Duodenal mucosa (tissue), 2 donors: ENCODE data around the gene GFRA1.

ENCODE experiments used
- H3K27ac ChIP-seq: one replicate; pipeline ENCODE4 v1.7.0; 2013; ENCODE audit warnings: low read depth, low read length
- H3K27me3 ChIP-seq, 2 donors: one replicate each; pipeline ENCODE4 v1.7.0; 2013; ENCODE audit warnings: low read length in 2 of 2, control low read depth in 1 of 2; ENCODE audit not compliant: insufficient read depth in 2 of 2, control insufficient read depth in 1 of 2
- H3K36me3 ChIP-seq, 2 donors: one replicate each; pipeline ENCODE4 v1.7.0; 2013; ENCODE audit warnings: low read length in 2 of 2, control low read depth in 1 of 2; ENCODE audit not compliant: insufficient read depth in 2 of 2, control insufficient read depth in 1 of 2
- H3K4me1 ChIP-seq, 2 donors: one replicate each; pipeline ENCODE4 v1.7.0; 2013; ENCODE audit warnings: low read length in 2 of 2, control low read depth in 1 of 2; ENCODE audit not compliant: insufficient read depth in 2 of 2, control insufficient read depth in 1 of 2
- H3K4me3 ChIP-seq, 2 donors: one replicate each; pipeline ENCODE4 v1.7.0; 2013; ENCODE audit warnings: low read length in 2 of 2, low read depth in 1 of 2
- H3K9ac ChIP-seq, 2 donors: one replicate each; pipeline ENCODE4 v1.7.0; 2013; ENCODE audit warnings: low read length in 2 of 2, low read depth in 1 of 2
- H3K9me3 ChIP-seq, 2 donors: one replicate each; pipeline ENCODE4 v1.7.0; 2013; ENCODE audit warnings: low read length in 2 of 2, control low read depth in 1 of 2; ENCODE audit not compliant: control insufficient read depth in 1 of 2

Gene GFRA1

DNA sequence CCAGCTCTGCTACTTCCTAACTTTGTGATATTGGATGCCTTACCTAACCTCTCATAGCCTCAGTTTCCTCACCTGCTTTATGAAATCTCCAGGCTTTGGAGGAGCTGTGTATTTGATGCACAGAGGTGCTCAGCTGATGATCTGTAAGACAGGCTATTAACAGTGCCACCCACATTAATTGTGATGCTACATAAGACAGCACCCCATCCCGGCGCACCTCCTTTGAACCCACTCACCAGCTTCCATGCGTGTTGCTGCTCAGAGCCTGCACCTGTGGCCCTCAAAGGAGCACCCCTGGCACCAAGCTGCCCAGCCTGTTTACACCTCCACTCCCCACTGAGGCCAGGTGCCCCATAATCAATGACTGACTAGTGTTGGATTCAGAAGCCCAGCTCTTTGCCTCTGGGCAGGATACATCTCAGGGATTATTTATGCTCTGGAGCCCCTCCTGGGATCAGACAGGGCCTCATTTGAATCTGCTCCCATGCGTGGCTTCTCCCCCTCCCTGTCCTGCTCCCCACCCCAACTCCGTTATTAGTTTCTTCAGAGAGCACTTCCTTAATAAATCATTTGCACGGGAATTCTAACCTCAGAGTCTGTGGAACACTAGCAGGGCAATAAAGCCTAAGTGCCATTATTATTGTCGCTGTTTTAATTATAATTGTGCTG, 87.7 kb downstream of the GFRA1 start:
- Histone ChIP-seq H3K4me1 (no peaks in the 10 kb centered on the region), H3K27me3 (no peaks in the 10 kb centered on the region), H3K9me3 (no peaks in the 10 kb centered on the region), H3K36me3 (no peaks in the 10 kb centered on the region), H3K4me3 (no peak overlapping the region), H3K27ac (no peak overlapping the region), H3K9ac (no peak overlapping the region)

DNA sequence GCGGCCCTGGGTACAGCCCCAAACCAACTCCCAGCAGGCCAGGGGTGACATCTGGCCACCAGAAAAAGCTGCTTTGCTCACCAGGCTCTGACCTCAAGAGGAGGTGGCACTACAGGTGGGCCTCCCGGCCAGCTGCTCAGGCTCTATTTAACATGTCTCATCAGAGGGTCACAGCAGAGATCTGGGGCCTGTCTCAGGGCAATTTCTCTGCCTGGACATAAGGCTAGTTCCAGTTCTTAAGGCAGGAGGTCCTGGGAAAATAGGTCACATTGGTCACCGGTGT, 88.6 kb downstream of the GFRA1 start:
- Histone ChIP-seq H3K27ac (no peak overlapping the region), H3K27me3 (no peaks in the 10 kb centered on the region), H3K9ac (no peak overlapping the region), H3K36me3 (no peaks in the 10 kb centered on the region), H3K4me3 (no peak overlapping the region), H3K4me1 (no peaks in the 10 kb centered on the region), H3K9me3 (no peaks in the 10 kb centered on the region)

DNA sequence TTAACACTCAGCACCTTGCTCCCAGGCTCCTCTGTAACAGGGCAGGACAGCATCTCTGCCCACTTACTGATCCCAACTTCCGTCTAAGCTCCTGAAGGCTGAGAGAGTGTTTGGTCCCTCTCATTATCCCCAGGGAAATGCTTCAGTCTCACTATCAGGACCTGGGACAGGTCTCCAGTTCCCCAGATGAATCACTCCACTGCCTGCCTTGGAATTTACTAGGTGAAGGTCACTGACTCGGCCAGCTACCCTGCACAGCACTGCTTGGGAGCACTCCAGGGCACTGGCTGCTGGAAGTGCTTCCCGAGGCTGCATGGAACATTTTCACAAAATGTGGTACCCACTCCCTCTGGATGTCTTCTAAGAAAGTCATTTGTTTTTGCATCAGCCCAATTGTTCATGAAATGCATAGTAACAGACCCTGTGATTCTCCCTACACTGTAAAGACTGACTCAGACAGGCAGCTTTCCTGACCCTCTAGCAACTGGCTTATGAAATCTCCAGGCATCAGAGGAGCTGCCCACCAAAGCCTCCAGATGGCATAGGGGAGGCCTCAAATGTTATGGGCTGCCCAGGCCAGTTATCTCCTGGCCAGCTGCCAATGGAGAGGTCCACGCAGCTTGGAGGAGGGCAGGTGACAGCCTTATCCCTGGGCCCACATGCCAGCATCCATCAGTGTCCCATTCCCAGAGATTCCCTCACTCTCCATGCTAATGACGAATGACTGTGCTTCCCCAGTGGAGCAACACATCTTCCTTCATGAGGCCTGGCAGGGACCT, 89.1 kb downstream of the GFRA1 start:
- Histone ChIP-seq H3K4me3 (no peak overlapping the region), H3K27ac (no peak overlapping the region), H3K4me1 (no peaks in the 10 kb centered on the region), H3K27me3 (no peaks in the 10 kb centered on the region), H3K9ac (no peak overlapping the region), H3K9me3 (no peaks in the 10 kb centered on the region), H3K36me3 (no peaks in the 10 kb centered on the region)

- no peaks in the 10 kb centered on the region for H3K27me3 ChIP-seq
- no peaks in the 10 kb centered on the region for H3K36me3 ChIP-seq
- no peaks in the 10 kb centered on the region for H3K9me3 ChIP-seq
- no peak overlapping the region for H3K4me3 ChIP-seq
- no peaks in the 10 kb centered on the region for H3K4me1 ChIP-seq
- no peak overlapping the region for H3K27ac ChIP-seq
- H3K9ac ChIP-seq = no peak overlapping the region
Measured at GRCh38 chr10:116182426-116182825, 90.6 kb downstream of the GFRA1 start.

DNA sequence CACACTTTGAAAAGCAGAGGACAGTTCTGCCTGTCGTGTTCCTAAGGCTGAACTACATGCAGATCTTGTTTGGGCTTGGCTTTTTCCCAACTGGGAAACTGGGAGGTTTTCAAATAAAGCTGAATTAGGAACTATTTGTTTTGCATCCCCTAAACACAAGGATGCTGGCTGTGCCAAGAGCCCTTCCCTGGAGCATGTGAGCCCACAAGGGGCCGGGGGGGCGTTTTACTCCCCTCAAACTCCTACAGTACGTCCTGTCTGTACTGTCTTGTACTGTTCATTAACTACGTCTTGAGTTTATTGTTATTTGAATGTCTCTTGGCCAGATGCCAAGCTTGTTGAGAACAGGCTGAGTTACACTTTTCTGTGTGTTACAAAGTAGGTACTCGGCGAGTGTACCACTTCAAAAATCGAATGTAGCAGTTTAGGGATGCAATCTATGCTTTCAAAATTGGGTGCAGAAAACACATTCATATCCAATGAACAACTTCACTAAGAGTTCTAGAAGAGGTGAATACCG, 94.9 kb downstream of the GFRA1 start:
- Histone ChIP-seq H3K27ac (no peak overlapping the region), H3K9ac (no peak overlapping the region), H3K4me3 (no peak overlapping the region), H3K27me3 (no peaks in the 10 kb centered on the region), H3K4me1 (no peaks in the 10 kb centered on the region), H3K36me3 (no peaks in the 10 kb centered on the region), H3K9me3 (no peaks in the 10 kb centered on the region)

DNA sequence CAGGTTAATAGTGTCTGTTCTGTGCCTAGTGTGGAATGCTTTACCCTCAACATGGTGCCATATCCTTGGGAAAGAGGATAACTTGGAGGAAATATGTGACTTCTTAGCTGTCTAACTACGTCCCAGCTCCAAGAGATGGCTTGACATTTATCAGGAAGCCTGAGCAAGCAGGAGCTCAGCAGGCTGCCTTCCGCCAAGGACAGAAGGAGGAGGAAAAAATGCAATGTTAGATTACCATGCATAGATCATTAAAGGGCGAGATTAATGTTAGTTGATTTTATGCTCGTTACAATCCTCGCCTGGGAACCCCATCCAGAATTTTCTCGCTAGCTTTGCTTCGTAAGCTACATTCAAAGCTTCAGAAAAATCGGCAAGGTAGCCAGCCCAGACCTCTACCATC, 97.8 kb downstream of the GFRA1 start:
- Histone ChIP-seq H3K27me3 (no peaks in the 10 kb centered on the region), H3K36me3 (no peaks in the 10 kb centered on the region), H3K9me3 (no peaks in the 10 kb centered on the region), H3K27ac (no peak overlapping the region), H3K4me3 (no peak overlapping the region), H3K9ac (no peak overlapping the region), H3K4me1 (no peaks in the 10 kb centered on the region)

- no peak overlapping the region for H3K27ac ChIP-seq
- no peaks in the 10 kb centered on the region for H3K27me3 ChIP-seq
- no peaks in the 10 kb centered on the region for H3K4me1 ChIP-seq
- no peak overlapping the region for H3K9ac ChIP-seq
- no peak overlapping the region for H3K4me3 ChIP-seq
- no peaks in the 10 kb centered on the region for H3K36me3 ChIP-seq
- H3K9me3 ChIP-seq = no peaks in the 10 kb centered on the region
Measured at GRCh38 chr10:116171505-116171904, 101.5 kb downstream of the GFRA1 start.

DNA sequence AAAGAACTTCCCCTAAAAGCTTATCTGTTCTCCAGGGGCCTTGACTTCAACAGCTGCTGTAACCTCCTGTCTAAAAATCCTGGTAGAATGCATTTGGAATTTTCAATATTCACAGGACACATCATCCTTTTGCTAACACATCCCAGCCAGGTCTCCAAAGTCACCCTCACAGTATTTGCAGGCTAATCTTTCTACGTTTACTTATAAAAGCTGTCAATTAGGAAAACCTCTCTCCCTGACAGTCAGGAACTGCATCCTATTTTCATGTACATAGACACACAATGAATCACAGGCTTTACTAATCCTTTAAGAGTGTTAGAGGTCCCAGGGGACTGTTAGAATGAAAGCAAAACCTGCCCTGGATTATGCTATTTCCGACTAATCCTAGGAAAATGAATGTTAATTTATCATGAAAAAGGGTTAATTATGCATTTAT, 102.2 kb downstream of the GFRA1 start:
- Histone ChIP-seq H3K36me3 (no peaks in the 10 kb centered on the region), H3K9me3 (no peaks in the 10 kb centered on the region), H3K27me3 (no peaks in the 10 kb centered on the region), H3K27ac (no peak overlapping the region), H3K4me1 (no peaks in the 10 kb centered on the region), H3K4me3 (no peak overlapping the region), H3K9ac (no peak overlapping the region)

- Histone ChIP-seq H3K4me1 (no peaks in the 10 kb centered on the region), H3K9ac (no peak overlapping the region), H3K27ac (no peak overlapping the region), H3K4me3 (no peak overlapping the region), H3K36me3 (no peaks in the 10 kb centered on the region), H3K9me3 (no peaks in the 10 kb centered on the region), H3K27me3 (no peaks in the 10 kb centered on the region)
Measured at GRCh38 chr10:116169782-116170445, 103.1 kb downstream of the GFRA1 start.

DNA sequence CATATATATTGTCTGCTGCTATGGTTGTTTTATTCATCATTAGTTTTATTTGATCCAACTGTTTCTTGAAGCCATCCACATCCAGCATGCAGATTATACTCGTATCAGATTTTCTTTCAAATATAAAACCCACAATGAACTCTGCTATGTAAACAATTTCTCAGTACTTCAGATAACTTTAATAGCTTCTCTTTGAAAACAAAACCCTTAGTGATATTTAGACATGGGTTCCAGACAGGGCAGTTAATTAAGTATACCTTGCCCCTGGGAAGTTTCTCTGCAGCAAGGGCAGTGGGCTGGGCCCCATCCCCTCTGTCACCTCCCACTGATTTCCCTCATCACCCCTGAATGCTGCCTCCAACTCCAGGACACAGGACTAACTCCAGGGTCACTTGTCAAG, 104.3 kb downstream of the GFRA1 start:
- no peaks in the 10 kb centered on the region for H3K27me3 ChIP-seq
- H3K27ac ChIP-seq = no peak overlapping the region

More for the DNA sequence above, 104.3 kb downstream of the GFRA1 start:
- Histone ChIP-seq H3K36me3 (no peaks in the 10 kb centered on the region), H3K4me1 (no peaks in the 10 kb centered on the region), H3K9ac (no peak overlapping the region), H3K4me3 (no peak overlapping the region), H3K9me3 (no peaks in the 10 kb centered on the region)
